Stomach smooth muscle (tissue), 2 donors: ENCODE measurements around the gene NBAS.

Experiments used
- H3K27ac ChIP-seq: one replicate; pipeline ENCODE4 v1.7.0; 2013; ENCODE audit warnings: mild to moderate bottlenecking, low read length, inconsistent platforms
- H3K27me3 ChIP-seq, 2 donors: one replicate each; pipeline ENCODE4 v1.7.0; 2013; ENCODE audit warnings: low read length in 2 of 2; ENCODE audit not compliant: insufficient read depth in 2 of 2, control insufficient read depth in 1 of 2
- H3K36me3 ChIP-seq, 2 donors: one replicate each; pipeline ENCODE4 v1.7.0; 2013; ENCODE audit warnings: low read length in 2 of 2; ENCODE audit not compliant: control insufficient read depth in 2 of 2, insufficient read depth in 2 of 2
- H3K4me1 ChIP-seq: one replicate; pipeline ENCODE4 v1.7.0; 2013; ENCODE audit warnings: low read length; ENCODE audit not compliant: control insufficient read depth, insufficient read depth
- H3K4me3 ChIP-seq, 2 donors: one replicate each; pipeline ENCODE4 v1.7.0; 2013; ENCODE audit warnings: low read length in 2 of 2
- H3K9ac ChIP-seq, 2 donors: one replicate each; pipeline ENCODE4 v1.7.0; 2013; ENCODE audit warnings: low read length in 2 of 2, mild to moderate bottlenecking in 1 of 2
- H3K9me3 ChIP-seq, 2 donors: one replicate each; pipeline ENCODE4 v1.7.0; 2013; ENCODE audit warnings: low read length in 2 of 2; ENCODE audit not compliant: control insufficient read depth in 2 of 2
- donor health status: healthy.
- donor health status: Pancreatic carcinoma.

The NBAS gene

DNA sequence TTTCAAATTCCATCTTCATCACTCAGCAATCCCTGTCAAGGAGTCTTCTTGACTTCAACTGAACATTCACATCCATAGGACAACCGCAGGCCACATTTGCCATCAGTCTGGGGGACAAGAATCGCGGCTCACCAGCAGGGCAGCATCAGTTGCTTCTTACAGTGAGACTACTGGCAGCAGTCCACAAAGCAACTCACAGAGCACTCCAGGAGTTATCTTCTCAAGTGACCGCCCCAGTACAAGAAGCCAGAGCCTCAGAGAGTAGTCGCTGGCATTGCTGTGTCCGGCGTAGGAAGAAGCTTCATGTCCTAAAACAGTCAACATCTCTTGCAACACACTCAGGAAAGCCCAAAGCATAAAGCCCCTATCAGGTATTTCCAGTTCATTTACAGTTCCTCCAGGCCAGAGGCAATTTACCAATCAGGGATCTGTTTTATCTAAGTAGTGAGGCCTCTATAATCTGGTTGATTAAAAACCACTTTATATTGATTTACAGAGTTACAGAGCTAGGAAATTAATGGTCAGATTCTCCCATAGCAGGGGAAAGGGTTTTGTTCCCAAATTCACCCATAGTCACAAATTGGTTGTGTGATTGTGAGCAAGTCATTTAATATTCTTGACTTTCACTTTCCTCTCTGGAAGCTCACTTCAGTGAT is 177.3 kb downstream of the NBAS start:
- Histone ChIP-seq H3K27ac (no peak overlapping the region), H3K9me3 (no peaks in the 10 kb centered on the region), H3K36me3 (peaks cover 7 to 9% of the 10 kb centered on the region in 2 donors), H3K4me3 (no peak overlapping the region), H3K27me3 (no peaks in the 10 kb centered on the region), H3K9ac (no peak overlapping the region), H3K4me1 (no peaks in the 10 kb centered on the region)

DNA sequence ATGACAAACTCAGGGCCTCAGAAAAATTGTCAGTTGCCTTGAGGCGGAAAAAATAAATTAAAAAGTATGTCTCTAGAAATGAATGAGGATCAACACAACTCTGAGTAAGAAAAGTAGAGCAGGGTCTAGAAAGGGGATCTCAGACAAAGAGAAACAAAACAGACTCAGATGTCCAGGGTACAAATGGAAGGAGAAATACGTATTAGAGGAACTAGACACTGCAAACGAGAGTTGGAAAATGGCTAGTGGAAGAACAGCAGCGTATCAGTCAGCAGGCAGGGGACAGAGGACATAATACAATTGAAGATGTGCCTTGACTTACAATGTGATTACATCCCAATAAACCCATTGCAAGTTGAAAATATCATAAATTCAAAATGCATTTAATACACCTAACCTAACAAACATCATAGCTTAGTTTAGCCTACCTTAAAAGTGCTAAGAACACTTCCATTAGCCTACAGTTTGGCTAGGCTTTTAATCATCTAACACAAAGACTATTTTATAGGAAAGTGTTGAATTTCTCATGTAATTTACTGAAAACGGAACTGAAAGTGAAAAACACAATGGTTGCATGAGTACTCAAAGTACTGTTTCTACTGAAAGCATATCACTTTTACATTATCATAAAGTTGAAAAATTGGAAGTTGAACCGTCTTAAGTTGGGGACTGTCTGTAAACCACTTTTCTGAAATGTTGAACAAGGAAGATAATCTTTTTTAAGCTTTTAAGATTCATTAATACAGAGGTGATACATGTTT is 182.8 kb downstream of the NBAS start:
- no peaks in the 10 kb centered on the region for H3K27me3 ChIP-seq
- no peaks in the 10 kb centered on the region for H3K9me3 ChIP-seq
- no peaks in the 10 kb centered on the region for H3K4me1 ChIP-seq
- no peak overlapping the region for H3K9ac ChIP-seq
- no peak overlapping the region for H3K4me3 ChIP-seq
- H3K27ac ChIP-seq, result no peak overlapping the region
- H3K36me3 ChIP-seq, result peaks cover 9 to 21% of the 10 kb centered on the region in 2 donors

DNA sequence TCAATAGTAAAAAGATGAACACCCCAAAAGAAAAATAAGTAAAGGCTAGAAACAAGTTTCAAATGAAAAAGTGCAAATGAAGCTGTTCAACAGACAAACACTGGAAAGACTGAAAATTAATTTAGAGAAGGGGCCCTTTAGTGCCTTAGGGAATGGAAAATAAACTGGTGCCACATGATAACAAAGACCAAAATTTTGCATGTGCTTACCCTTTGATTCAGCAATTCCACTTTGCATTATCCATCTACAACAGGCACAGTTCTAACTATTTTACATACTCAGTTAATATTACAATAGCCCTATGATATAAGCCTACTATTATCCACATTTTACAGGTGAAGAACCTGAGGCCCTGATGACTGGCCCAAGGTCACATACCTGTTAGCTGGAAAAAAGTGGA is 183.9 kb downstream of the NBAS start:
- H3K27ac ChIP-seq, result no peak overlapping the region
- H3K4me3 ChIP-seq, result no peak overlapping the region
- H3K9me3 ChIP-seq, result no peaks in the 10 kb centered on the region
- peaks cover 9 to 23% of the 10 kb centered on the region in 2 donors for H3K36me3 ChIP-seq
- no peak overlapping the region for H3K9ac ChIP-seq
- no peaks in the 10 kb centered on the region for H3K27me3 ChIP-seq
- H3K4me1 ChIP-seq, result no peaks in the 10 kb centered on the region

DNA sequence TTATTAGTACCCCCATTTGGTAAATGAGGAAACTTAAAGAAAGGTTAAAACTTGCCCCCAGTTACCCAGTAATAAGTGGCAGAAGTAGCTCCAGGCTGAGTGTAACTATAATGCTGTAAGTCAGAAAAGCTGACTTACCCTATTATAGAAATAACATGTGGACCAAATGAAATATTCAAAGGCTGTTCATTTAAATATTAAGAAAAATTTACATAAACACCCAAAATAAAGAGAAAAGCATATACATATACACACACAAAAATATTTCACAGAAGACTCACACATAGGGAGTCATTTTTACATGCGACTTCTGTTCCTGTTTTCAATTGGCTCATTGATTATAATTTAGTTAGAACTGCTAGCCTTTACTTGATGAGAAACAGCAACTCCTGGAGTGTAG is 189.1 kb downstream of the NBAS start:
- H3K4me1 ChIP-seq, result no peaks in the 10 kb centered on the region
- H3K4me3 ChIP-seq, result no peak overlapping the region
- H3K27me3 ChIP-seq, result no peaks in the 10 kb centered on the region
- peaks cover 7 to 10% of the 10 kb centered on the region in 2 donors for H3K36me3 ChIP-seq
- H3K27ac ChIP-seq, result no peak overlapping the region
- H3K9ac ChIP-seq, result no peak overlapping the region
- H3K9me3 ChIP-seq, result no peaks in the 10 kb centered on the region

DNA sequence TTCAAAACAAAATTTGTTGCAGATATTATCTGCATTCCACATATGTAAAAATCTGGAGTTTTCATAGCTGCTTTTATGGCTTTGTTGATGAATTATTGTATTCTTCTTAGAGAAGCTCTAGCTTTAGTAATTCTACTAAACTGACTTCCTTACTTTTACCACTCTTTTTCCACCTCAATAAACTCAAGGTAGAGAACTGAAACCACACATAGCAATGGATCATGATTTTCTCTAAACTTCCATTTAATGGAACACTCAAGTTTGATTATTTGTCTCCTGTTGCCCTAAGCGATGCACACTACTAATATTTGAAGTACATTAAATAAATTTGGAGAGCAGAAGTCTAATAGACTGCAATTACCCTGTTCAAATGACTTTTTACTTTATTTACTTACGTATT is 192.0 kb downstream of the NBAS start:
- Histone ChIP-seq H3K4me3 (no peak overlapping the region), H3K36me3 (peaks cover 7 to 15% of the 10 kb centered on the region in 2 donors)

DNA sequence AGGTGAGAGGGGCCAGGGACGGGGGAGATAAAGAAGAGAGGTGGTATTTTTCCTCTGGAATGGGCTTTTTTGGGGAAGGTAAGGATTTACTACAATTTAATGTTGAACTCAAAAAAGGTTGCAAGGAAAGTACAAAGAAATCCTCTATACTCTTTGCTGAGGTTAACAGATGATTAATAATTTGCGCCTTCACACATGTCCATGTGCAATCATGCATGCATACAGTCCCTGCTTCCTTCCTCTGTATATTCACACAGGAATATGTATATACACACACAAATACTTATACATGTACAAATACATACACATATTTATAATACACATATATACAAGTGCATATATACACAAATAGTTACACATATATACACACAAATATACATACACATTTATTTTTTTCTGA is 193.4 kb downstream of the NBAS start:
- Histone ChIP-seq H3K4me1 (no peaks in the 10 kb centered on the region), H3K9me3 (no peaks in the 10 kb centered on the region), H3K36me3 (peaks cover 3 to 13% of the 10 kb centered on the region in 2 donors), H3K9ac (no peak overlapping the region), H3K27ac (no peak overlapping the region), H3K27me3 (no peaks in the 10 kb centered on the region), H3K4me3 (no peak overlapping the region)

More for the DNA sequence above, 192.0 kb downstream of the NBAS start:
- H3K27me3 ChIP-seq, result no peaks in the 10 kb centered on the region
- H3K9me3 ChIP-seq, result no peaks in the 10 kb centered on the region
- H3K27ac ChIP-seq, result no peak overlapping the region
- no peaks in the 10 kb centered on the region for H3K4me1 ChIP-seq
- no peak overlapping the region for H3K9ac ChIP-seq

DNA sequence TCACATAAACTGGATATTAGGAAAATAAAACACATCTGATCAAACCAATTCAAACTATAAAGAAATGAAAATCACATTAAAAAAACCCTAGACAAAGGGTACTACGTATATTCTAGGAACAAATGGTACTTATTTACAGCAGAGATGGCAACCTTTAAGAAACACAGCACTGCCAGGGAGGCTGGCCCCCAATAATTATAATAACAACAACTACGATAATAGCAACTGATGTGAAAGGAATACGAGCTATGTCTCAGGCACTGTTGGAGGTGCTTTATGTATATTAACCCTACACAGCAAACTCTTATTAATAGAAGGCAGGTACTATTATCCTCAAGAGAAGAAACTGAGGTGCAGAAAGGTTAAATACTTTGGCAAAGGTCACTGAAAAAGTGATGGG is 193.9 kb downstream of the NBAS start:
- Histone ChIP-seq H3K27ac (no peak overlapping the region), H3K4me3 (no peak overlapping the region), H3K36me3 (peaks cover 3 to 13% of the 10 kb centered on the region in 2 donors), H3K4me1 (no peaks in the 10 kb centered on the region), H3K9ac (no peak overlapping the region), H3K9me3 (no peaks in the 10 kb centered on the region), H3K27me3 (no peaks in the 10 kb centered on the region)

DNA sequence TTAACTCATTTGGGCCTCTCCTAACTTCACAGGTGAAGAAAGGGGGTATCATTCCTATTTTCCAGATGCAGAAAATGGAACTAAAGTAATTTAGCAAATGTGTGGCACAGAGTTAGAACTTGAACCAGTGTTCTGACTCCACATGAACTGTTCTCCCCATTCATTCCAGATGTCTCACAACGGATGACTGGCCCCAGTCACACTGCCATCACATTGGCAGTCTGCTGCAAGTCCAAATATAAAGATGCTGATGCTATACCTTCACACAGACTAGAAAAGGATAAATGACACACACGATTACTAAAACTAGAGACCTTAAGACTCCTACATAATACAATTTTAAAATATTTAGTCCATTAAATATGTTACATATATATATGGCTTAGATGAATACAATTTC is 195.7 kb downstream of the NBAS start:
- Histone ChIP-seq H3K4me3 (no peak overlapping the region), H3K36me3 (peaks cover 3 to 13% of the 10 kb centered on the region in 2 donors)

DNA sequence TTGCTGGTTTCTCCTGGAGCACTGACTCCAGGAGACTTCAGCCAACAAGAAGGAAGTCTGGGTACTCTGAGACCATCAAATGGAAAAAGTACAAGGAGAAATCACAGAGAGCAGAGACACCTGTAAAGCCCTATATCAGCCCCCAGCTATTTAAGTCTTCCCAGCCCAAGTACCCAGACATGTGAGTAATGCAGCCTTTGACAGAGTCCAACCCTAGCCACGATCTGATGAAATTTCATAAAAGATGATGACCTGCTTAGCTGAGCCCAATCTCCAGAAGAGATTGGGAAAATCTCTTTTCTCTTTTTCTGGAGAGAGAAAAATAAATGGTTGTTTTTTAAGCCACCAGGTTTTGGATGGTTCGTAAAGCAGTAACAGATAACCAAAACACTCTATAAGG is 196.6 kb downstream of the NBAS start:
- no peaks in the 10 kb centered on the region for H3K9me3 ChIP-seq
- H3K27ac ChIP-seq, result no peak overlapping the region
- no peaks in the 10 kb centered on the region for H3K27me3 ChIP-seq
- peaks cover 3 to 13% of the 10 kb centered on the region in 2 donors for H3K36me3 ChIP-seq
- H3K4me1 ChIP-seq, result no peaks in the 10 kb centered on the region
- H3K9ac ChIP-seq, result no peak overlapping the region
- H3K4me3 ChIP-seq, result no peak overlapping the region

More for the DNA sequence above, 195.7 kb downstream of the NBAS start:
- Histone ChIP-seq H3K9me3 (no peaks in the 10 kb centered on the region), H3K4me1 (no peaks in the 10 kb centered on the region), H3K27me3 (no peaks in the 10 kb centered on the region), H3K9ac (no peak overlapping the region), H3K27ac (no peak overlapping the region)

DNA sequence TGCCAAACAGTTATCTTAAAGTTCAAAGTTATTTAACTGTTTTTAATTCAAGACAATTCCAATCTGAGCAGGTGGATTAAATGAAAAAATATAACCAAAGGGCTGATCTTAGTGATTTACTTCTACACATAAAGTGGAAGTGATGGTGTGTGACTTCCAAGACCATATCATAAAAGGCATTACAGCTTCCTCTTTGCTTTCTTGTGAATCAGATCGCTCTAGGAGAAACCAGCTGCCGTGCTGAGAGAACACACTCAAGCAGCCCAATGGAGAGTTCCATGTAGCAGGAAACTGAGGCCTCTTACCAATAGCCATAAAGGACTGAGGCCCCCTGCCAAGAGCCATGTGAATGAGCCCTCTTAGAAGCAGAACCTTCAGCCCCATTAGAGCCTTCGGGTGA is 197.4 kb downstream of the NBAS start:
- no peak overlapping the region for H3K9ac ChIP-seq
- H3K9me3 ChIP-seq, result no peaks in the 10 kb centered on the region
- H3K36me3 ChIP-seq, result peaks cover 3 to 13% of the 10 kb centered on the region in 2 donors
- no peak overlapping the region for H3K27ac ChIP-seq
- H3K27me3 ChIP-seq, result no peaks in the 10 kb centered on the region
- H3K4me1 ChIP-seq, result no peaks in the 10 kb centered on the region
- H3K4me3 ChIP-seq, result no peak overlapping the region

DNA sequence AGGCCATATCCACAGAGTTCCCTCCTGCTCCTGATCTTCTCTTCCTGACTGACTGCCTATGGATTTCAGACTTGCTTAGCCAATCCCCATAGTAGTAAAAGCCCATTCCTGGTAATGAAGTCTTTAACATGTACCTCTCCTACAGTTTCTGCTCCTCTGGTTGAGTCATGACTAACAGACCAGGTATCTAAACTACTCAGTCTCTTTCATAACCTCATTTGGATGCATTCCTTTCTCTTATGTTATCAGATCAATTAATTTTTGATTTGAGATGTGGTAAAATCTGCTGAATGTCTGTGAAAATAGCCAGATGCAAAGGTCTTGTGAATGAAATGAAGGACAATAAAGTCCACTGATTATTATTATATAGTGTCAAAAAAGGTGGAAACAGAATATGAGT is 198.0 kb downstream of the NBAS start:
- Histone ChIP-seq H3K4me3 (no peak overlapping the region), H3K9me3 (no peaks in the 10 kb centered on the region), H3K27me3 (no peaks in the 10 kb centered on the region), H3K9ac (no peak overlapping the region), H3K4me1 (no peaks in the 10 kb centered on the region), H3K27ac (no peak overlapping the region), H3K36me3 (peaks cover 6 to 13% of the 10 kb centered on the region in 2 donors)
